Activated gamma-delta T cell treated with Interleukin-2 at 50 U/mL for 16 hours (primary cell): ENCODE data around the gene ALKAL2.
A peak's percentile ranks its signal among the peaks of the same experiment; 100 is the strongest.
"Not testable (repeated sequence)": the region's sequence is repeated elsewhere in the genome, so short reads cannot be mapped to it uniquely, and the experiment has no call there.

Source experiments
- DNase-seq: peaks from one replicate; pipeline ENCODE4 v3.0.0-alpha.2; 2020

Gene ALKAL2, protein sequence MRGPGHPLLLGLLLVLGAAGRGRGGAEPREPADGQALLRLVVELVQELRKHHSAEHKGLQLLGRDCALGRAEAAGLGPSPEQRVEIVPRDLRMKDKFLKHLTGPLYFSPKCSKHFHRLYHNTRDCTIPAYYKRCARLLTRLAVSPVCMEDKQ

DNA sequence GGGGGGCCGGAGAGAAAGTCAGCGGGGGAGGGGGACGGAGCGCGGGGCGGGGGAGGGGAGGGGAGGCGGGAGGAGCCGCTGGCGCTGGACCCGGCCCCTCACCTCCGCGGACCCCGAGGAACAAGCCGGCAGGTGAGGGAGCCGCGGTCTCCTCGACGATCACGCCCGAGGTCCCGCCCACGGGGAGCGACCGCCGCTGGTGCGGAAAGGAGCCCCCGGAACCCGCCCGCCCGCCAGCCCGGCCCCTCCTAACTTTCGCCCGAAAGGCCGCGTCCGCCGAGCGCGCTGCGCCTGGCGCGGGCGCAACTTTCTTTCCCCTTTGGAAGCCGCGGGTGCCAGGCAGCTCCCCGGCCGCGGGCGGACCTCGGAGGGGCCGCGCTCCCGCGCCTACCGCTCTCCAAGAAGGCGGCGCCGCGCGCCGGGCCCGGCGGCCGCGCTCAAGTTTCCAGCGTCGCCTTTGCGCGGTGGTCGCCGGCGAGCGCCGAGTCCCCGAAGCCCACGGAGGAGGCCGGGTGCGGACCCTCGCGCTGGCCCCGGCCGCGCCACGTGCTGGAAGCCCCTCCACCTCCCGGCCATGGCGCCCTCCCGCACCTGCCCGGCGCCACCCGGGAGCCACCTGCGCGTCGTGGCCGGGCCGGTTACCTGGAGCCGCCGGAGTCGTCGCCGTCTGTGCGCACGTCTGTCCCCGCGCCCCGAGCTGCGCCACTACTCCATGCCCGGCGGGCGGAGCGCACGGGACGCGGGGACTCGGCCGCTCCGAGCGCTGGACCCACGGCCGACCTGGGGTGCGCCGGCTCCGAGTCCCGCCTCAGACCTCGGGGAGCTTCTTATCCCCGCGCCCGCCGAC lies at the start of gene ALKAL2:
Gene ALKAL2, minus strand, starts transcription at position 181 of the 847 bp plus-strand sequence. CDS start 256 bp downstream, outside the sequence.
- no peak for DNase-seq

DNA sequence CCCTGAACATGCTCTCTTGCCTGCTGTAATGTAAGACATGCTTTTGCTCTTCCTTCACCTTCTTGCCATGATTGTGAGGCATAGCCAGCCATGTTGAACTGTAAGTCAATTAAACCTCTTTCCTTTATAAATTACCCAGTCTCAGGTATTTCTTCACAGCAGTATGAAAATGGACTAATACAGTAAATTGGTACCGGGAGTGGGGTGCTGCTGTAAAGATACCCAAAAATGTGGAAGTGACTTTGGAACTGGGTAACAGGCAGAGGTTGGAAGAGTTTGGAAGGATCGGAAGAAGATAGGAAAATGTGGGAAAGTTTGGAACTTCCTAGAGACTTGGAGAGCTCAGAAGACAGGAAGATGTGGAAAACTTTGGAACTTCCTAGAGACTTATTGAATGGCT lies 49.1 kb upstream of the ALKAL2 start:
- DNase-seq, result not testable (repeated sequence)

- no peak for DNase-seq
Measured at GRCh38 chr2:336360-336759, 48.5 kb upstream of the ALKAL2 start.

GRCh38 chr2:332592-332991 lies 44.7 kb upstream of the ALKAL2 start:
- DNase-seq, result no peak

DNA sequence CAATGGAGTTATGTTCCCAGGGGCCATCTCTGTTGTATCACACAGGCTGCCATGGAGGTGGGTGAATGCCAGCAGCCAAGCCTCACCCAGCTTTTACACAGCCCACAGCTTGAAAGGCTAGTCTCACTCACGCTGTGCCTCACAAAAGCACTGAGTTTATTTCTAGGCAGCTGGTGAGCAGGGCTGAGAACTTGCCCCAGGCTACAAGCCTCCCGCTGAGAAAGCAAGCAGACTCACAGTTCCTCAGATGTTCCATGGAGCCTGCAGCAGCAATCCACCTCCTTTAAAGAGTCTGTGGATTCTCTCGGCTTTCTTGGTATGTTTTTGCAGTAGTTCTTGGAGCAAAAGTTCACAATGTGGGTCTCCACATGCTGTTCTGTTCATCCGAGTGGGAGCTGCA lies 40.9 kb upstream of the ALKAL2 start:
- DNase-seq, result no peak

DNA sequence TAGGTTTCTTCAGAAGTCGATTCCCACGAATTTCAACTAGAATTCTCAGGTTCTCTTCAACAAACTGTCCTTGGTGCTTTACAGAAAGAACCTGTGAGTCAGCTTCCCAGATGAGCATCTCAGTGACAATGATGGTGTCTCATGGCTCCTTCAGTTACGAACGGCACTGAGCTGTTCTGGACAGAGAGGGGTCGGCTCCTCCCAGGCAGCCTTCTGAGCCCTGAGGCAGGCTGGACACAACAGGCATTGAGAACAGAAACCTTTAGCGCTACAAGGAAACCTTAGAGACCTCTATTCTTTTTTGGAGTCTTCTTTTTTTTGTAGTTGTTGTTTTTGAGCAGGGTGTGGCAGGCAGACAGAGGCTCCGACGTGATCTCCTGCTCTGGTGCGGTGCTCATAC lies 35.1 kb upstream of the ALKAL2 start:
- no peak for DNase-seq

DNA sequence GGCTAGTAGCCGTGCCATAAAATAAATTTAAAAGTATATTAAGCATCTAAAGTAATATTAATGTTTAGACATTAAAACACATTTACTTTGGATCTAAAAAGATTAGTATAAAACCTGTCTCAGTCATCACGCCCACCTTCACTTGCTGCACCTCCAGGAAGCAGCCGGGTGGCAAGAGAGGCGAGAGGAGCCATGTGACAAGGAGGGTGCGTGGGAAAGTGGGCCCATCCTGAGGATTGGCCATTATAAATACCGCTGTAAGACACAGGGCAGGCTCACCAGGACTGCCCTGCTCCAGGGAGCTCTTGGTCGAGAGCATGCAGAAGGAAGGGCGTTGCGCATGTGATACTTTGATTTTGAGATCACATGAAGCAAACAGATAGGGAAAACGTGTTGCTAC lies 34.4 kb upstream of the ALKAL2 start:
- no peak for DNase-seq

DNA sequence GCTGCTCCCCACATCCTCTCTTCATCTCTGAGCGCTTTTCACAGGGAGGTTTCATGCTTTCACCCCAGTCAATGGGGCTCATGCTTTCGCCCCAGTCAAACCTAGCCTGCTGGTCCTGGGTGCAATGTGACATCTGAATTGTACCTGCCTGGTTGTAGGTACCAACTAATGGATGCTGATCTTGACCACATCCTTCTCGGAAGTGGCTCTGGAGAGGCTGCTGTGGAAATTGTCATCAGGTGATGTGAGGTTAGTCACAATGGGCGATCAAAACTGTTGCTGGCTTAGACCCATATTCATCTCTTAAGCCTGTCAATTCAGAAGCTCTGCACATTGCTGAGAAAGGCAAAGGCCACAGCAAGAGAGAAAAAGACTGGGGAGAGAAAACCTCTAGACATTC lies 32.7 kb upstream of the ALKAL2 start:
- no peak for DNase-seq

- DNase-seq, result no peak
Measured at GRCh38 chr2:319059-319600, 31.2 kb upstream of the ALKAL2 start.

DNA sequence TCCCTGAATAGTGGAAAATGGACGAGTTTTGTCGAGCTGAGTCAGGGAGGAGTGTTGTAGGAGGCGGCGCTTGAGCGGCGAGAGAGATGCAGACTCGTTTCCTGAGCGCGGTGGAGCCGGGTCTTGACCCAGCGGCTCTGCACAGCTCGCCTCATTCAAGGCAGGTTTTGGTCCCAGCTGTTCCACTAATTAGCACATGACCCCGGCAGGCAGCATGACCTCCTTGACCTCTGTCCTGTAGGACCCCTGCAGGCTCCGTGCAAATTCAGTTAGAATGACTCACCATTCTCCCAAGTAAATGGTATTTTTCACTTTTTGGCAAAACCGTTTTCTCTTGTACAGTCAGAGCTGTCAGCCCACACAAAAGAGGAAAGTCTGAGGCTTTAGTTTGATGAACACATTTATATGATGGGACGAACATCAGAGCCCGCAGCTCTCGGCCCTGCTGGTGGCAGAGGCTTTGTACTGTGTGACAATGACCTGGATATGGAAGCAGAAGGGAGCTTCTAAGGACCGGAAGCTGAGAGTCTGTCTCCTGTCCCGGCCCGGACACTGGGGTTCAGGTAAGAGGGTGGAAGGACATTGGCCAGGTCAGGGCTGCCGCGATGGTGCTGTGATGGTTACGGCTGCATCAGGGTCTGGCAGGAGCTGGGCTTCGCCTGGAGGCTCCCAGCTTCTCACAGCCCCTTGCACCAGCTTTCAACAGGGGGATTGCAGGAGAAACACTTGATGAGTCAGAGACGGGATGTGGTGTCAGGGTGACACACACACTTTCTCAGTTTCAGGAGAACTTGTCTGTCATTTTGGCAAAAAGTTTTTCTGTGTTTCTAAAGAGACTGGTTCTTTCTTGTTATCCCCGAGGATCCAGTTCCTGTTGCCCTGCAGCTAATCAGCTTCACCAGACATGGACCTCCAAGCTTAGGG lies 29.9 kb upstream of the ALKAL2 start:
- DNase-seq, result no peak

DNA sequence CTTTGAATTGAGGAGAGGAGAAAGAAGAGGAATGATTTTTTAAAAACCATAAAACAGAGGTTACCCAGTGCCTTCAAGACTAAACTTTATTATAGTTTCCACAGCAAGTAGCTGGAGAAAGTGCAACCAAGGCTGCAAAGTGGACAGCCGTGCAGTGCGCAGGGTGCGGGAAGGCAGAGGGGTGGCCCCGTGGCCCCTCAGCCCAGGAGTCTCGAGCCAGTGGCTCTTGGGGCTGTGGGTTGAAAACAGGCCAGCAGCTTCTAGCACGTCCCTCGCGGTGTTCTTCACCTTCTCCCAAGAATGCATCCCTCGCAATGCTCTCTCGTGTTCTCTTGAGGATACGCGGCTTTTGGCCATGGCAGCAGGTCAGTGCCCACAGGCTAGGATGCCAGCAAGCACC lies 28.5 kb upstream of the ALKAL2 start:
- no peak for DNase-seq

DNA sequence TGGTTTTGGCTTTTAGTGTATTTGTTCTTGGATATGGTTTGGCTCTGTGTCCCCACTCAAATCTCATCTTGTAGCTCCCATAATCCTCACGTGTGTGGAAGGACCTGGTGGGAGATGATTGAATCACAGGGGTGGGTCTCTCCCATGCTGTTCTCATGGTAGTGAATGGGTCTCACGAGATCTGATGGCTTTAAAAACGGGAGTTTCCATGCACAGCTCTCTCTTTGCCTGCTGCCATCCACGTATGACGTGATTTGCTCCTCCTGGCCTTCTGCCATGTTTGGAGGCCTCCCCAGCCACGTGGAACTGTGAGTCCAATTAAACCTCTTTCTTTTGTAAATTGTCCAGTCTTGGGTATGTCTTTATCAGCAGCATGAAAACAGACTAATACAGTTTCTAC lies 28.0 kb upstream of the ALKAL2 start:
- not testable (repeated sequence) for DNase-seq

DNA sequence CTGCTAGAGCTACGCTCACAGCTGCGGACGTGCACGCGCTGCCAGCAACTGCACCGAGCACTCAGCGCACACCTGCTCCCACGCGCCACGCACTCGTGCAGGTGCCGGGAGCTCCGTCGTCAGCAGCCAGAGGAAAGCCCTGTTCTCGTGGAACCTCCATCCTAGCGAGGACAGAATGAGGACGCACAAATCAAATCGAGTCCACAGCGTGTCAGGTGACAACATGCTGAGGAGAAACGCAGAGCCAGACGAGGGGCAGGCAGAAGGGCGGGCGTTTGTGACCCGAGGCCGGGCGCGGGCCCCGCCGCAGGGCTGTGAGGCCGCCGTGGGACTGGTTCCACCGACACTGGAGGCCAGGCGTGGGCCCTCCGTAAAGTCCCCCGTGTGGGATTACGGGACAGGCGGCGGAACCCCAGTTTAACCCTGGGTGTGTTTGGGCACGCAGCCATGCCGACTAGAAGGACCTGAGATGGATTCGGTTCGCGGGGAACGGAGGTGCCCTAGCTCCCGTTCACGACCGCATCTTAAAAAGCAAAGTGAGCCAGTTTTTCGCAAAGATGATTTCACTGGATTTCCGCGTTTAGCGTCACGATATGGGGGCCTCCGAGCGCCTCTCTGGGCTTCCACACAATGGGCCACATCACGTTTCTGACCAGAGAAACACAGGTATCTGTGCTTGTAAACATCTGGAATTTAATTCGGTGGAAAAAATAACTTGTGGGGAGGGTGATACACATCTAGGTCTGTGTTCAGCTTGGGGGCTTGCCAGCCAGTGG lies 26.9 kb upstream of the ALKAL2 start:
- no peak for DNase-seq

GRCh38 chr2:313991-314390 lies 26.1 kb upstream of the ALKAL2 start:
- no peak for DNase-seq

DNA sequence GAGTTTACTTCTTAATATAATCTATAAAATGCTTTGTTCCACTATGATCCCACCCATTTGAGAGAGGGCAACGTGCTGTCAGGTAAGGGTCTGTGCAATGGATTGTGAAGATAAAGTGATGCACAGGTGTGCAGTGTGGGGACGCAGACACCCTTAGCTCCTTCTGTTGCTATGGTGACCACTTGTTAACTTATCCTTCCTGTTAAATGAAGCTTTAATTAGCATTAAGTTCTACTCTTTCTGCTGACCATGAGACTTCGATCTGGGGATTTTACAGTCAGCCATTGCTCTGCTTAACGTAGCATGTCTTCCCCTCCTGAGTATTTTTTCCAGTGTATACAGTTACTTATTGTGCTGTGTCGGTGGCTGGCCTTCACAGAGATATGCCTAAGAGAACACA lies 23.1 kb upstream of the ALKAL2 start:
- DNase-seq, result no peak

DNA sequence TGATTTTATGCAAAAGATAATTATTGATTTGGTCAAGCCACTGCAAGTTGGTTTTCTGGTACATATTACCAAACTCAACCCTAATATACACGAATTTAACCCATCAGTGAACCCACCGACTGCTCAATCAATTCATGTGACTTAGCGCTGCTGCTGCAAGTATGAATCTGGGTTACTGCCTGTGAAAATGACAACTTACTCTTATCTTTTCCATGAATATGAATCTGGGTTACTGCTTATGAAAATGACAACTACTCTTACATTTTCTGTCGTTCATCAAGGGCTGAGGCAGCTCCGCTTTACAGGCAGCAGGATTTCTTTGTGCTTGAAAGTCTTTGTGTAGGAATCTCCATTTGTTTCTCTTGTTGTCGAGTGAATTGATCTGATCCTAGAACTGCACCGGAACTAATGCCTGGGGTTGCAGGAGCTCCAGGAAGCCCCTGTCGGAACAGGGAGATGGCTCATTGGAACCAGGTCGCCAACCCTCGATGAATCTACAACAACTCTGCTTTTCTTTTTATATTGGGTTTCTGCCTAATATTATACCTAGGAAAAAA lies 22.1 kb upstream of the ALKAL2 start:
- no peak for DNase-seq

- no peak for DNase-seq
Measured at GRCh38 chr2:309148-309953, 21.5 kb upstream of the ALKAL2 start.

DNA sequence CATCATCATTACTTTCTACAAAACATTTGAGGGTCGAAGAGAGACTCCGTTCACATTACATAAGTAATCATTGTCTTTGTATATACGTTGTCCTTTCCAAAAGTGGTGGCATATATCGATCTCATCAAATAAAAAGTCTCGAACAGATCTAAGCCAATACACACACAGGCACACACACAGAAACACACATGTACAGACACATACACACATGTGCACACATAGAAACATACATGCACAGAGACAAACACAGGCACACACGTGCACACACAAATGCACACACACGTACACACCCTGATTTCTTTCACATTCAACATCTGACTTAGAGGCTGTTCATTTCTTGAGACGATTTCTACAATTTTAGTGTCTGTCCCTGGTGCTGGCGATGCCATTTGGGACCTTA lies 17.5 kb upstream of the ALKAL2 start:
- no peak for DNase-seq

DNA sequence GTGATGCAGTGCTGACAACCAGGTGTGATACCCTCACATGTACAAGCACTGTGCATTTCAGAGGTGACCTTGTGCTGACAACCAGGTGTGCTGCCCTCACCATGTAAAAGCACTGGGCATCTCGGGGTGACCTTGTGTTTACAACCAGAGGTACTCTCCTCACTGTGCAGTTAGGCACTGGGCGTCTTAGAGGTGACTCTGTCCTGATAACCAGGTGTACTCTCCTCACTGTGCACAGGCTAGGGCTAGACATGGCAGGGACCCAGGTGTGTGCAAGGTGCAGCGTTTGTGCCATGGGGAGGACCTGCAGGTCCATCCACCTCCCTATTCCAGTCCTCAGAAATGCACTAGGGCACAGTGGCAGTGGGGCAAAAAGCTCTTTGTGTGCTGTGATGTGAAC lies 8.5 kb upstream of the ALKAL2 start:
- DNase-seq, result no peak

GRCh38 chr2:295090-295489 lies 7.2 kb upstream of the ALKAL2 start:
- no peak for DNase-seq

DNA sequence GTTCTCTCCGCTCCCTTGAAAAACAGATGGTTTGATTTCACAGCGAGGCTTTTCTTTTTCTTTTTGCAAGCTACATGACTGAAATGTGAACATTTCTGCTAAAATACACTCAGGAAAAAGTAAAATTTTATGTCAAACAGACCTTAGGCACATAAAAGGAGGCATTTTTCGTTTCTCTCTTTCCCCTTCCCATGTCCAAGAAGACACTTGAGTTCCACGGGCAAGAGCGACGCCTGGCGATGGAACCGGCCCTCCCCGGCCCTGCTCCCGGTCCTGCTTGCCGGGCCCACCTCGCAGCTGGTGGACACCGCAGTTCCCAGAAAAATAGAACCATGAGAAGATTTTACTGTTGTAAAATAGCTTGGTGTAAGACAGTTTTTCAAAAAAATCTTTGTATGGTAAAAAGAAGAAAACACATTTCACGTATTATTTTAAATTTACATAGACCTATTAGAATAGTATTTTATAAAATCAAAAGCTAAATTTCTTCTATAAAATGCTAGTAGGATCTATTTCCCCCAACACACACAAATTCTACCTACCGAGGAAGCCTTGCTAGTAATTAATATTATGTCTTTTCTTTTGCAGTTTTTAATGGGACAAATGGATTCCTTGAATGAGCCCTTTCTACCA lies 2.3 kb upstream of the ALKAL2 start:
- DNase-seq, result peak; percentile 30
